Endothelial cell (in vitro differentiated cells): ENCODE measurements around the gene CALM3. TPM values are rescaled to one million over a fixed set of nuclear protein-coding genes. Genes with fewer than 3 reads are reported as not detected.
A peak's percentile ranks its signal among the peaks of the same experiment; 100 is the strongest.

Experiments
- DNase-seq: peaks from one replicate; pipeline ENCODE4 v3.0.0; 2021; ENCODE audit warnings: low spot score
- H3K27ac Mint-ChIP-seq: one replicate; pipeline ENCODE4 v1.8.0; 2021; ENCODE audit warnings: mixed read lengths, inconsistent platforms; ENCODE audit not compliant: unreplicated experiment
- H3K27me3 Mint-ChIP-seq: one replicate; pipeline ENCODE4 v1.8.0; 2021; ENCODE audit warnings: mild to moderate bottlenecking, moderate library complexity, mixed read lengths, inconsistent platforms; ENCODE audit not compliant: unreplicated experiment
- H3K36me3 Mint-ChIP-seq: one replicate; pipeline ENCODE4 v1.8.0; 2021; ENCODE audit warnings: mild to moderate bottlenecking, low read depth, mixed read lengths, inconsistent platforms; ENCODE audit not compliant: unreplicated experiment
- H3K4me1 Mint-ChIP-seq: one replicate; pipeline ENCODE4 v1.8.0; 2021; ENCODE audit warnings: mild to moderate bottlenecking, mixed read lengths, inconsistent platforms; ENCODE audit not compliant: unreplicated experiment
- H3K4me3 Mint-ChIP-seq: one replicate; pipeline ENCODE4 v1.8.0; 2021; ENCODE audit warnings: mild to moderate bottlenecking, mixed read lengths, inconsistent platforms; ENCODE audit not compliant: unreplicated experiment
- H3K9me3 Mint-ChIP-seq: one replicate; pipeline ENCODE4 v1.8.0; 2021; ENCODE audit warnings: mixed read lengths, inconsistent platforms; ENCODE audit not compliant: unreplicated experiment
- total RNA-seq: library from RNA; stranded (reverse); fragmentation: NEBNext Ultra II Directional; extraction: Animal tissue kit (Norgen Biotek cat#: 25700); gene quantifications from one replicate; pipeline ENCODE4 v1.2.1, GENCODE V29; 2021; ENCODE audit not compliant: unreplicated experiment
- TF ChIP-seq, protein P1 (sequence below): fragments of 200-600 bp; sonication (generic); IDR thresholded peaks from one replicate; pipeline ENCODE4 v1.5.0; 2021; ENCODE audit warnings: antibody characterized with exemption; ENCODE audit not compliant: unreplicated experiment

CALM3 gene
- total RNA-seq, 1 donor from 2014 or later: 564 TPM

DNA sequence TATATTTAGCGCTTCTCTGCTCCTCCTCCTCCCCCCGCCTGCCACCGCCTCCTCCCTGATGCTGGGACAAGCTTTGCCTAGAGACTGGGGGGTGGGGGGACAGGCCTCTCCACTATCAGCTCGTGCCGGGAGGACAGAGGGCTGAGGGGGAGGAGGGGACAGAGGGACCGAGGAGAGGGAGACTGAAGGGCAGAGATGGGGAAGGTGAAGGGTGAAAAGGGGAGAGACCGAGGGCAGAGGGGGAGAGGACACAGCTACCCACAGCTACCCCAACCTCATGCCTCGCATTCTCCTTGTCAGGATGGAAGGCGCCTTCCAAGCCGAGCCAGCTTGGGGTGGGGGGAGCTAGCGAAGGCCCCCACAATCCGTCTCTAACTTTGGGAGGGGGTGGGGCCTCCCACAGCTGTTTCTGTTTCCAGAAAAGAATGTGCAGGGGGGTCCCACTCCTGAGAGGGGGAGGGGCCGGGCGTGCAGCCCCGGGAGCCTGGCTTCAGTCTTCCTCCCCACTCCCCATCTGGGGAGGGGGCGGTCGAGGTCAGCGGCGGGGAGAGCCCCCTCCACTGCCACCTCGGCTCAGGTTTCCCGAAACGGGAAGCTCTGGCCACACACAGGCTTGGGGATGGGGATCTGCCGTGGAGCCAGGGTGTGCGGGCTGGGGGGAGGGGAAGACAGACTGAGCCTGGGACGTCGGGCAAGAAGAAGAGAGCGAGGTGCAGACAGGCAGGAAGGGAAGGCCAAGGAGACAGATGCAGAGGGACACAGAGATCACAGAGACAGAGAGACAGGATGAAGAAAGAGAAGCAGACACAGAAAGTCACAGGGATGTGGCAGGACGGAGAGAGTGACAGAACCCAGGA, 58.2 kb downstream of the CALM3 start:
- Mint-ChIP-seq H3K9me3 (no peaks in the 10 kb centered on the region), H3K36me3 (no peaks in the 10 kb centered on the region), H3K4me3 (peak overlapping the region; percentile 68), H3K4me1 (peaks cover 14% of the 10 kb centered on the region), H3K27ac (peak overlapping the region; percentile 44), H3K27me3 (peaks cover 11% of the 10 kb centered on the region)
- peak; percentile 37 for DNase-seq
- TF ChIP-seq, protein P1, sequence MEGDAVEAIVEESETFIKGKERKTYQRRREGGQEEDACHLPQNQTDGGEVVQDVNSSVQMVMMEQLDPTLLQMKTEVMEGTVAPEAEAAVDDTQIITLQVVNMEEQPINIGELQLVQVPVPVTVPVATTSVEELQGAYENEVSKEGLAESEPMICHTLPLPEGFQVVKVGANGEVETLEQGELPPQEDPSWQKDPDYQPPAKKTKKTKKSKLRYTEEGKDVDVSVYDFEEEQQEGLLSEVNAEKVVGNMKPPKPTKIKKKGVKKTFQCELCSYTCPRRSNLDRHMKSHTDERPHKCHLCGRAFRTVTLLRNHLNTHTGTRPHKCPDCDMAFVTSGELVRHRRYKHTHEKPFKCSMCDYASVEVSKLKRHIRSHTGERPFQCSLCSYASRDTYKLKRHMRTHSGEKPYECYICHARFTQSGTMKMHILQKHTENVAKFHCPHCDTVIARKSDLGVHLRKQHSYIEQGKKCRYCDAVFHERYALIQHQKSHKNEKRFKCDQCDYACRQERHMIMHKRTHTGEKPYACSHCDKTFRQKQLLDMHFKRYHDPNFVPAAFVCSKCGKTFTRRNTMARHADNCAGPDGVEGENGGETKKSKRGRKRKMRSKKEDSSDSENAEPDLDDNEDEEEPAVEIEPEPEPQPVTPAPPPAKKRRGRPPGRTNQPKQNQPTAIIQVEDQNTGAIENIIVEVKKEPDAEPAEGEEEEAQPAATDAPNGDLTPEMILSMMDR: no peak

DNA sequence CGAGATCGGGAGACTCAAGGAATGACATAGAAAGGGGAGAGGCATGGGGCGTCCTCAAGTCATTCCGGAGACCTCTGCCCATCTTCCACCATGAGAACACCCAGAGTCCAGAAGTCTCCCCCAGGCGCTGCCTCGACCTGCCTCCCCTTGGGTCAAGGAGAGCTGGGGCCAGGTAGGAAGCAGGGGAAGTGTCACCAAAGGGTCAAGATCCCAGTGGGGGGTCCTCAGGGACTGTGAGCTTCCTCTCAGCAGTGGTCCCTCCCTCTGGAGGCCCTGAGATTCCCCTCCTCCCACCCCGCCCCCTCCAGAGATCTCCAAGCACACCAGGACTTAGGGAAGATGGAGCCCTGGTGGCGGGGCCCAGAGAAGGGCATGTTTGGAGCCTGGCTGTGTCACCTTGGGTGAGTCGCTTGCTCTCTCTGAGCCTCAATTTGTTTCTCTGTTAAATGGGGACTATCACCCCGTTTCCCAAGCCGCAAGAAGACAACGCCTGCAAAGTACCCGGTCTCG, 58.9 kb downstream of the CALM3 start:
- TF ChIP-seq, protein P1: no peak
- Mint-ChIP-seq H3K27me3 (peaks cover 11% of the 10 kb centered on the region), H3K36me3 (no peaks in the 10 kb centered on the region), H3K9me3 (no peaks in the 10 kb centered on the region), H3K4me3 (peak overlapping the region; percentile 68), H3K27ac (peak overlapping the region; percentile 44), H3K4me1 (peaks cover 12% of the 10 kb centered on the region)
- DNase-seq: no peak

Other genes with a start within 250 kb of the CALM3 start
- 13.3 TPM for gene CCDC8, start 187.8 kb upstream of the CALM3 start, total RNA-seq
- gene PNMA8C, start 172.4 kb upstream of the CALM3 start, total RNA-seq: 0.41 TPM
- gene PNMA8A, start 129.8 kb upstream of the CALM3 start, total RNA-seq: 12.4 TPM
- gene PNMA8B, start 105.5 kb upstream of the CALM3 start, total RNA-seq: 1.3 TPM
- gene PTGIR, start 23.8 kb downstream of the CALM3 start, total RNA-seq: not detected
- not detected for gene GNG8, start 34.9 kb downstream of the CALM3 start, total RNA-seq
- gene DACT3, start 59.9 kb downstream of the CALM3 start, total RNA-seq: 1.1 TPM
- 132 TPM for gene PRKD2, start 115.8 kb downstream of the CALM3 start, total RNA-seq
- gene FKRP, start 144.7 kb downstream of the CALM3 start, total RNA-seq: 22.7 TPM
- gene STRN4, start 145.1 kb downstream of the CALM3 start, total RNA-seq: 111 TPM
- gene SLC1A5, start 187.3 kb downstream of the CALM3 start, total RNA-seq: 62.6 TPM
- 381 TPM for gene AP2S1, start 249.5 kb downstream of the CALM3 start, total RNA-seq